ENCODE results near the gene PPP6R2.
"Not testable (repeated sequence)": the region's sequence is repeated elsewhere in the genome, so short reads cannot be mapped to it uniquely, and the experiment has no call there.

PPP6R2 gene

GRCh38 chr22:50418624-50419023 lies 75.5 kb downstream of the PPP6R2 start:
- H3K36me3 ChIP-seq (ENCODE audit: control insufficient read depth, insufficient read depth, low read length): peaks cover 69% of the 10 kb centered on the region
- no peaks in the 10 kb centered on the region for H3K4me1 ChIP-seq (ENCODE audit: control insufficient read depth, insufficient read depth, low read length)
- no peaks in the 10 kb centered on the region for H3K9me3 ChIP-seq (ENCODE audit: control insufficient read depth, insufficient read depth, low read length)
- no peak overlapping the region for H3K4me3 ChIP-seq (ENCODE audit: low read depth, low read length)
- no peaks in the 10 kb centered on the region for H3K27me3 ChIP-seq (ENCODE audit: control insufficient read depth, insufficient read depth, low read length)
- no peak overlapping the region for H3K9ac ChIP-seq (ENCODE audit: low read depth, low read length)

- Histone ChIP-seq H3K4me1 (ENCODE audit: control insufficient read depth, insufficient read depth, low read length) (no peaks in the 10 kb centered on the region), H3K36me3 (ENCODE audit: control insufficient read depth, insufficient read depth, low read length) (peaks cover 69% of the 10 kb centered on the region), H3K9ac (ENCODE audit: low read depth, low read length) (no peak overlapping the region), H3K4me3 (ENCODE audit: low read depth, low read length) (no peak overlapping the region), H3K27me3 (ENCODE audit: control insufficient read depth, insufficient read depth, low read length) (no peaks in the 10 kb centered on the region), H3K9me3 (ENCODE audit: control insufficient read depth, insufficient read depth, low read length) (no peaks in the 10 kb centered on the region)
These were observed 76.0 kb downstream of the PPP6R2 start for GRCh38 chr22:50419116-50419515.

GRCh38 chr22:50420015-50420414 lies 76.9 kb downstream of the PPP6R2 start:
- H3K4me3 ChIP-seq (ENCODE audit: low read depth, low read length): no peak overlapping the region
- H3K9me3 ChIP-seq (ENCODE audit: control insufficient read depth, insufficient read depth, low read length): no peaks in the 10 kb centered on the region
- H3K9ac ChIP-seq (ENCODE audit: low read depth, low read length): no peak overlapping the region
- H3K4me1 ChIP-seq (ENCODE audit: control insufficient read depth, insufficient read depth, low read length): no peaks in the 10 kb centered on the region
- no peaks in the 10 kb centered on the region for H3K27me3 ChIP-seq (ENCODE audit: control insufficient read depth, insufficient read depth, low read length)
- peaks cover 65% of the 10 kb centered on the region for H3K36me3 ChIP-seq (ENCODE audit: control insufficient read depth, insufficient read depth, low read length)

- Histone ChIP-seq H3K4me3 (ENCODE audit: low read depth, low read length) (no peak overlapping the region), H3K9me3 (ENCODE audit: control insufficient read depth, insufficient read depth, low read length) (no peaks in the 10 kb centered on the region), H3K4me1 (ENCODE audit: control insufficient read depth, insufficient read depth, low read length) (no peaks in the 10 kb centered on the region), H3K27me3 (ENCODE audit: control insufficient read depth, insufficient read depth, low read length) (no peaks in the 10 kb centered on the region), H3K9ac (ENCODE audit: low read depth, low read length) (no peak overlapping the region), H3K36me3 (ENCODE audit: control insufficient read depth, insufficient read depth, low read length) (peaks cover 65% of the 10 kb centered on the region)
These were observed 77.5 kb downstream of the PPP6R2 start for GRCh38 chr22:50420581-50420980.

- H3K27me3 ChIP-seq (ENCODE audit: control insufficient read depth, insufficient read depth, low read length): no peaks in the 10 kb centered on the region
These were observed 78.9 kb downstream of the PPP6R2 start for GRCh38 chr22:50422046-50422445.

GRCh38 chr22:50422961-50423815 lies 80.1 kb downstream of the PPP6R2 start:
- Histone ChIP-seq H3K4me3 (ENCODE audit: low read depth, low read length) (no peak overlapping the region), H3K36me3 (ENCODE audit: control insufficient read depth, insufficient read depth, low read length) (peaks cover 46% of the 10 kb centered on the region), H3K4me1 (ENCODE audit: control insufficient read depth, insufficient read depth, low read length) (no peaks in the 10 kb centered on the region), H3K9ac (ENCODE audit: low read depth, low read length) (no peak overlapping the region), H3K27me3 (ENCODE audit: control insufficient read depth, insufficient read depth, low read length) (no peaks in the 10 kb centered on the region), H3K9me3 (ENCODE audit: control insufficient read depth, insufficient read depth, low read length) (no peaks in the 10 kb centered on the region)

More at GRCh38 chr22:50422046-50422445, 78.9 kb downstream of the PPP6R2 start:
- Histone ChIP-seq H3K36me3 (ENCODE audit: control insufficient read depth, insufficient read depth, low read length) (peaks cover 54% of the 10 kb centered on the region), H3K4me1 (ENCODE audit: control insufficient read depth, insufficient read depth, low read length) (no peaks in the 10 kb centered on the region), H3K9me3 (ENCODE audit: control insufficient read depth, insufficient read depth, low read length) (no peaks in the 10 kb centered on the region), H3K9ac (ENCODE audit: low read depth, low read length) (no peak overlapping the region), H3K4me3 (ENCODE audit: low read depth, low read length) (no peak overlapping the region)

GRCh38 chr22:50423956-50424355 lies 80.8 kb downstream of the PPP6R2 start:
- Histone ChIP-seq H3K36me3 (ENCODE audit: control insufficient read depth, insufficient read depth, low read length) (peaks cover 41% of the 10 kb centered on the region), H3K9me3 (ENCODE audit: control insufficient read depth, insufficient read depth, low read length) (no peaks in the 10 kb centered on the region), H3K9ac (ENCODE audit: low read depth, low read length) (no peak overlapping the region), H3K27me3 (ENCODE audit: control insufficient read depth, insufficient read depth, low read length) (no peaks in the 10 kb centered on the region), H3K4me1 (ENCODE audit: control insufficient read depth, insufficient read depth, low read length) (no peaks in the 10 kb centered on the region), H3K4me3 (ENCODE audit: low read depth, low read length) (no peak overlapping the region)

GRCh38 chr22:50425179-50425916 lies 82.2 kb downstream of the PPP6R2 start:
- no peak overlapping the region for H3K4me3 ChIP-seq (ENCODE audit: low read depth, low read length)
- no peaks in the 10 kb centered on the region for H3K9me3 ChIP-seq (ENCODE audit: control insufficient read depth, insufficient read depth, low read length)
- H3K4me1 ChIP-seq (ENCODE audit: control insufficient read depth, insufficient read depth, low read length): no peaks in the 10 kb centered on the region
- H3K36me3 ChIP-seq (ENCODE audit: control insufficient read depth, insufficient read depth, low read length): peaks cover 37% of the 10 kb centered on the region
- H3K27me3 ChIP-seq (ENCODE audit: control insufficient read depth, insufficient read depth, low read length): no peaks in the 10 kb centered on the region
- no peak overlapping the region for H3K9ac ChIP-seq (ENCODE audit: low read depth, low read length)

- H3K4me3 ChIP-seq (ENCODE audit: low read depth, low read length): no peak overlapping the region
These were observed 89.2 kb downstream of the PPP6R2 start for GRCh38 chr22:50432131-50432876.

GRCh38 chr22:50432877-50433510 lies 89.9 kb downstream of the PPP6R2 start:
- not testable (repeated sequence) for H3K27me3 ChIP-seq (ENCODE audit: control insufficient read depth, insufficient read depth, low read length); H3K9ac ChIP-seq (ENCODE audit: low read depth, low read length); H3K4me3 ChIP-seq (ENCODE audit: low read depth, low read length); H3K4me1 ChIP-seq (ENCODE audit: control insufficient read depth, insufficient read depth, low read length); H3K9me3 ChIP-seq (ENCODE audit: control insufficient read depth, insufficient read depth, low read length)
- H3K36me3 ChIP-seq (ENCODE audit: control insufficient read depth, insufficient read depth, low read length): peaks cover 46% of the 10 kb centered on the region

More at GRCh38 chr22:50432131-50432876, 89.2 kb downstream of the PPP6R2 start:
- Histone ChIP-seq H3K27me3 (ENCODE audit: control insufficient read depth, insufficient read depth, low read length) (no peaks in the 10 kb centered on the region), H3K36me3 (ENCODE audit: control insufficient read depth, insufficient read depth, low read length) (peaks cover 40% of the 10 kb centered on the region), H3K4me1 (ENCODE audit: control insufficient read depth, insufficient read depth, low read length) (no peaks in the 10 kb centered on the region), H3K9me3 (ENCODE audit: control insufficient read depth, insufficient read depth, low read length) (no peaks in the 10 kb centered on the region), H3K9ac (ENCODE audit: low read depth, low read length) (no peak overlapping the region)

GRCh38 chr22:50434849-50435248 lies 91.7 kb downstream of the PPP6R2 start:
- Histone ChIP-seq H3K27me3 (ENCODE audit: control insufficient read depth, insufficient read depth, low read length) (no peaks in the 10 kb centered on the region), H3K36me3 (ENCODE audit: control insufficient read depth, insufficient read depth, low read length) (peaks cover 62% of the 10 kb centered on the region), H3K4me3 (ENCODE audit: low read depth, low read length) (no peak overlapping the region), H3K9ac (ENCODE audit: low read depth, low read length) (no peak overlapping the region), H3K4me1 (ENCODE audit: control insufficient read depth, insufficient read depth, low read length) (no peaks in the 10 kb centered on the region), H3K9me3 (ENCODE audit: control insufficient read depth, insufficient read depth, low read length) (no peaks in the 10 kb centered on the region)

All from iPS-15b (cell line).